ENCODE data around the gene CHRNA1. TPM values are rescaled to one million over a fixed set of nuclear protein-coding genes. Genes with fewer than 3 reads are reported as not detected.

Gene CHRNA1
- total RNA-seq, 4 donors from 2014 or later: not detected

DNA sequence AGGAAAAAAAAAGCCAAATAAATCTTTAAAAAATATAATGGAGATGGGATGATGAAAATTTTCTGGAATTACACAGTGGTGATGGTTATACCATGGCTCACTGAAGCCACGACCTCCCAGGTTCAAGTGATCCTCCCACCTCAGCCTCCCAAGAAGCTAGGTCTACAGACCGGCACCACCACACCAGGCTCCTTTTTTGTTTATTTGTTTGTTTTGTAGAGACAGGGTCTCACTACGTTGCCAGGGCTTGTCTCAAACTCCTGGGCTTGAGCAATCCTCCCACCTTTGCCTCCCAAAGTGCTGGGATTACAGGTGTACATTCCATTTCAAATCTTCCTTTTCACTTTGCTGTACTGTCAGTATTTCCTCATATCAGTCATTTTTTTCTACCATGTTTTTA lies 61.7 kb downstream of the CHRNA1 start:
- H3K4me1 ChIP-seq: no peaks in the 10 kb centered on the region
- 51 to 77% methylated on average over 3 of the region's 3 CpGs for WGBS, 2 donors (ENCODE audit: low coverage in 1 of 2)
- TF ChIP-seq CTCF (IDR thresholded peaks at IDR 0.05) (no peak), POLR2AphosphoS5 (IDR thresholded peaks at IDR 0.05) (no peak), EP300 (IDR thresholded peaks at IDR 0.05) (no peak), POLR2A (IDR thresholded peaks at IDR 0.05) (no peak)
- no peak overlapping the region for H3K27ac ChIP-seq
- ATAC-seq: no peak
- H3K9me3 ChIP-seq: no peaks in the 10 kb centered on the region
- peaks cover 15% of the 10 kb centered on the region for H3K27me3 ChIP-seq
- H3K4me3 ChIP-seq: no peak overlapping the region
- H3K36me3 ChIP-seq: no peaks in the 10 kb centered on the region

DNA sequence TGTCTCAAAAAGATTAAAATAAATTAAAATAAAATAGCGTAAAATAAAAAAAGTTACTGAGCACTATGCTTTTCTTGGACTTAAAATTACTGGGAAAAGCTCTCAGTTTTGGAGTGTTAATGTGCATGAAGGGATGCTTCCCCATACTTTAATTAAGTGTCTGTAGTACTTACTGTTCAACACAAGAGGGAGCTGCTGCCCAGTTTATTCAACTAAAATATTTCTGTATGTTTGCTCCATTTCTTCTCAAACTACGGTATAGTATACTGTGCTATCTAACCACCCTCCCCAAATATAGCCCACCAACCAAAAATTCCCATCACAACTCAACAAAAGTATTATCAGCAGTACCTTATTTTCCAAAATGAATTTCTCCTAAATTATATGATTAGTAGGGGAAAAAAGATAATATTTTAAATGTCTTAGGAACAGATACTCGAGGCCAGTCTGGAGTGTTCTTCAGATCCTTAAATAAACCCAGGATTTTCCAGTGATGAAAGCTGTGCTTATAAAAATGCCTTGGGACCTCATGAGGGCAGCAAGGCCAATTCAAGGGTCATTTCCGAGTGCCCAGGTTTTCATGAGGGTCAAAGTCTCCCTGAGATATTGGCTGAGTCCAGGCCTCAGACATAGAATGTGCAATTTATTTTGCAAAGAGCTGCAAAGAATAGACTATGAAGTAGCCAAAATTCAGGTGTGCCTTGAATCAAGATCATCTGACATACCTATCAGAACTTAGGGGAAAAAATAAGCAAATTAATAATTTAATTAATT lies 64.1 kb downstream of the CHRNA1 start:
- H3K4me1 ChIP-seq: no peaks in the 10 kb centered on the region
- ATAC-seq: peak; percentile 54
- TF ChIP-seq CTCF (IDR thresholded peaks at IDR 0.05) (peak; percentile 70 to 80 (median 74)), POLR2AphosphoS5 (IDR thresholded peaks at IDR 0.05) (no peak), POLR2A (IDR thresholded peaks at IDR 0.05) (no peak), EP300 (IDR thresholded peaks at IDR 0.05) (no peak)
- no peak overlapping the region for H3K4me3 ChIP-seq
- H3K36me3 ChIP-seq: no peaks in the 10 kb centered on the region
- 27 to 31% methylated on average over 3 to 4 of the region's 4 CpGs for WGBS, 2 donors (ENCODE audit: low coverage in 1 of 2)
- no peaks in the 10 kb centered on the region for H3K27me3 ChIP-seq
- no peak overlapping the region for H3K27ac ChIP-seq
- H3K9me3 ChIP-seq: no peaks in the 10 kb centered on the region

Other genes starting within 250 kb of the CHRNA1 start
- gene WIPF1, start 166.7 kb downstream of the CHRNA1 start, total RNA-seq: 10 to 100 TPM; 32.2 to 50.4 (median 44.2) TPM
- 10 to 100 TPM; 13.3 to 35.8 (median 31.1) TPM for gene CHN1, start 240.9 kb upstream of the CHRNA1 start, total RNA-seq